Body of pancreas (tissue), 4 donors: Measurements from ENCODE around the gene CAPZB.

Experiments
- CTCF ChIP-seq, 7 experiments: fragments of 450-650 bp in 4 of 7; fragments of 200-600 bp in 3 of 7; sonication (generic) in 3 of 7; IDR thresholded peaks; one replicate each; pipeline ENCODE4 v1.5.1; 2016 to 2019; ENCODE audit warnings: antibody characterized with exemption in 7 of 7
- POLR2A ChIP-seq, 3 donors: fragments of 450-650 bp; IDR thresholded peaks; one replicate each; pipeline ENCODE4 v1.6.1; 2016; ENCODE audit warnings: antibody characterized with exemption in 3 of 3, mild to moderate bottlenecking in 2 of 3

GRCh38 chr1:19449454-19450228 lies 35.7 kb downstream of the CAPZB start:
- TF ChIP-seq POLR2A (IDR thresholded peaks at IDR 0.05): no peak
- TF ChIP-seq CTCF (IDR thresholded peaks at IDR 0.05): no peak
